Upper lobe of left lung (tissue), 4 donors: Measurements from ENCODE around the gene FBXO45.

Source experiments
- CTCF ChIP-seq, 6 experiments: fragments of 450-650 bp in 4 of 6; fragments of 200-600 bp in 2 of 6; sonication (generic) in 2 of 6; IDR thresholded peaks; one replicate each; pipeline ENCODE4 v1.5.1; 2016 to 2019; ENCODE audit warnings: antibody characterized with exemption in 6 of 6
- POLR2A ChIP-seq, 4 donors: fragments of 450-650 bp; IDR thresholded peaks; one replicate each; pipeline ENCODE4 v1.5.1; 2016 to 2017; ENCODE audit warnings: antibody characterized with exemption in 4 of 4, mild to moderate bottlenecking in 2 of 4
- POLR2AphosphoS5 ChIP-seq, 2 donors: sonication (generic); formaldehyde crosslinking; IDR thresholded peaks; one replicate each; pipeline ENCODE4 v1.5.1; 2017; ENCODE audit warnings: antibody characterized with exemption in 2 of 2

- TF ChIP-seq CTCF (IDR thresholded peaks at IDR 0.05): no peak
- TF ChIP-seq POLR2A (IDR thresholded peaks at IDR 0.05): no peak
- no peak for TF ChIP-seq POLR2AphosphoS5 (IDR thresholded peaks at IDR 0.05)
These were observed 65.8 kb downstream of the FBXO45 start for GRCh38 chr3:196634224-196634623.
